ENCODE data around the gene JMJD1C.

JMJD1C gene

GRCh38 chr10:63437116-63437949 lies 28.4 kb downstream of the JMJD1C start:
- DNase-seq = no peak

- DNase-seq = no peak
These were observed 29.6 kb downstream of the JMJD1C start for GRCh38 chr10:63436225-63436624.

- no peak for DNase-seq
These were observed 30.6 kb downstream of the JMJD1C start for GRCh38 chr10:63434866-63435854.

GRCh38 chr10:63431962-63432797 lies 33.6 kb downstream of the JMJD1C start:
- no peak for DNase-seq

GRCh38 chr10:63430999-63431356 lies 34.8 kb downstream of the JMJD1C start:
- DNase-seq = no peak

GRCh38 chr10:63430091-63430998 lies 35.4 kb downstream of the JMJD1C start:
- DNase-seq = no peak

GRCh38 chr10:63429281-63429680 lies 36.5 kb downstream of the JMJD1C start:
- no peak for DNase-seq

GRCh38 chr10:63427013-63427412 lies 38.8 kb downstream of the JMJD1C start:
- no peak for DNase-seq

GRCh38 chr10:63425512-63425911 lies 40.3 kb downstream of the JMJD1C start:
- no peak for DNase-seq

GRCh38 chr10:63424576-63424975 lies 41.2 kb downstream of the JMJD1C start:
- DNase-seq = no peak

GRCh38 chr10:63423494-63423893 lies 42.3 kb downstream of the JMJD1C start:
- DNase-seq = no peak

GRCh38 chr10:63421591-63421990 lies 44.2 kb downstream of the JMJD1C start:
- DNase-seq = peak; percentile 69

- DNase-seq = no peak
These were observed 49.4 kb downstream of the JMJD1C start for GRCh38 chr10:63416376-63416775.

- no peak for DNase-seq
These were observed 50.0 kb downstream of the JMJD1C start for GRCh38 chr10:63415640-63416244.

- no peak for DNase-seq
These were observed 51.1 kb downstream of the JMJD1C start for GRCh38 chr10:63414481-63415260.

GRCh38 chr10:63413429-63413828 lies 52.3 kb downstream of the JMJD1C start:
- no peak for DNase-seq

GRCh38 chr10:63412304-63412703 lies 53.5 kb downstream of the JMJD1C start:
- no peak for DNase-seq

GRCh38 chr10:63410633-63411032 lies 55.1 kb downstream of the JMJD1C start:
- DNase-seq = no peak

GRCh38 chr10:63409465-63410027 lies 56.2 kb downstream of the JMJD1C start:
- DNase-seq = no peak

GRCh38 chr10:63407136-63407662 lies 58.6 kb downstream of the JMJD1C start:
- DNase-seq = no peak
